Small intestine (tissue), 16 donors: Measurements from ENCODE around the gene GRK4. TPM values are rescaled to one million over a fixed set of nuclear protein-coding genes. Genes with fewer than 3 reads are reported as not detected.
A peak's percentile ranks its signal among the peaks of the same experiment; 100 is the strongest.
"Not testable (repeated sequence)": the region's sequence is repeated elsewhere in the genome, so short reads cannot be mapped to it uniquely, and the experiment has no call there.

Experiments used
- DNase-seq, 2 donors: peaks; one replicate each; pipeline versions ENCODE4 v3.0.0 to v3.0.0-alpha.2; 2013
- FAIRE-seq: peaks from 2 replicates; lab custom pipeline; 2012; peaks lifted over from hg19 to GRCh38; lab: Jason Lieb, UNC
- H3K27ac ChIP-seq, 3 donors: one replicate each; pipeline ENCODE4 v1.5.1; 2013; ENCODE audit warnings: low read length in 2 of 3, mild to moderate bottlenecking in 2 of 3, control low read depth in 1 of 3, inconsistent platforms in 1 of 3, low read depth in 1 of 3, moderate library complexity in 1 of 3
- H3K27me3 ChIP-seq, 3 donors: one replicate each; pipeline ENCODE4 v1.6.1; 2013; ENCODE audit warnings: low read length in 3 of 3, inconsistent platforms in 1 of 3; ENCODE audit not compliant: control insufficient read depth in 3 of 3, insufficient read depth in 3 of 3
- H3K36me3 ChIP-seq, 3 donors: one replicate each; pipeline ENCODE4 v1.6.1; 2013; ENCODE audit warnings: low read length in 3 of 3, inconsistent platforms in 1 of 3, low read depth in 1 of 3, mild to moderate bottlenecking in 1 of 3, moderate library complexity in 1 of 3; ENCODE audit not compliant: control insufficient read depth in 3 of 3, insufficient read depth in 2 of 3
- H3K4me1 ChIP-seq, 3 donors: one replicate each; pipeline ENCODE4 v1.6.1; 2013; ENCODE audit warnings: low read length in 2 of 3, inconsistent platforms in 1 of 3, low read depth in 1 of 3, mild to moderate bottlenecking in 1 of 3, moderate library complexity in 1 of 3; ENCODE audit not compliant: control insufficient read depth in 3 of 3, insufficient read depth in 2 of 3
- H3K4me3 ChIP-seq, 3 donors: one replicate each; pipeline ENCODE4 v1.5.1; 2013; ENCODE audit warnings: low read length in 3 of 3, control low read depth in 1 of 3, inconsistent platforms in 1 of 3, low read depth in 1 of 3, mild to moderate bottlenecking in 1 of 3, moderate library complexity in 1 of 3
- H3K9me3 ChIP-seq, 2 donors: one replicate each; pipeline ENCODE4 v1.6.1; 2013; ENCODE audit warnings: low read depth in 1 of 2, low read length in 1 of 2; ENCODE audit not compliant: control insufficient read depth in 2 of 2, insufficient read depth in 1 of 2
- WGBS, 3 donors: extraction: QIAGEN DNeasy Blood & Tissue Kit; methylation state at CpG; one replicate each; pipeline ENCODE4 v1.1.7; 2013; 5-methylcytosine and 5-hydroxymethylcytosine counted together
- long read RNA-seq, 10 donors: transcript quantifications; one replicate each; lab custom pipeline, GENCODE V29; 2026
- polyA plus RNA-seq, 4 donors: library from polyadenylated mRNA; stranded (reverse) in 3 of 4; unstranded in 1 of 4; fragments of 200-250 nt in 3 of 4; fragments of 120-200 nt in 1 of 4; gene quantifications; one replicate each; pipeline versions ENCODE4 v1.2.1 to v1.2.3, GENCODE V29; 2013
- donor health status: healthy with polysubstance abuse.
- donor health status: control.
- donor health status: control.
- donor health status: Bipolar disorder and iron deficiency.
- donor health status: healthy.

The GRK4 gene
- polyA plus RNA-seq = 1 to 10 TPM; 1.1 to 3.8 (median 2.3) TPM
- long read RNA-seq, donor 1 = 0 reads
- long read RNA-seq, donor 2 = 0 reads
- long read RNA-seq, donor 3 = 0 reads
- long read RNA-seq, donor 4 = 0 reads
- long read RNA-seq, donor 5, partial matches to known transcripts = 0 of 2 reads
- long read RNA-seq, donor 5, other reads (novel, unspliced or antisense) = 0 of 2 reads
- long read RNA-seq, donor 6 = 0 reads
- long read RNA-seq, donor 7 = 0 reads
- long read RNA-seq, donor 8 = 0 reads
- long read RNA-seq, donor 9 = 0 reads
- long read RNA-seq, donor 10 = 0 reads

- Histone ChIP-seq H3K4me1 (peaks cover 3 to 12% (median 8%) of the 10 kb centered on the region in 3 donors), H3K27me3 (no peaks in the 10 kb centered on the region), H3K4me3 (peak within 1 kb of the TSS; percentile 80 to 86 (median 84)), H3K27ac (peak within 1 kb of the TSS; percentile 63 to 92 (median 75)), H3K9me3 (no peaks in the 10 kb centered on the region), H3K36me3 (peaks cover 0 to 13% (median 0%) of the 10 kb centered on the region in 3 donors)
- DNase-seq = peak; percentile 98 to 99
- no peak for FAIRE-seq
- WGBS, 3 donors = 0% methylated on average over 78 to 105 of the region's 105 CpGs
Measured at GRCh38 chr4:2963175-2963965, at the start of gene GRK4, which contains the start of gene NOP14. Gene GRK4, plus strand, starts transcription at chr4:2963571. Its CDS starts 500 bp downstream, at chr4:2964071. Gene NOP14, minus strand, starts transcription at chr4:2963406. Its CDS starts 87 bp downstream, at chr4:2963319.

- Histone ChIP-seq H3K27ac (no peak overlapping the region), H3K4me1 (no peaks in the 10 kb centered on the region), H3K9me3 (no peaks in the 10 kb centered on the region), H3K36me3 (peaks cover 3 to 70% (median 7%) of the 10 kb centered on the region in 3 donors), H3K27me3 (no peaks in the 10 kb centered on the region), H3K4me3 (no peak overlapping the region)
- no peak for FAIRE-seq
- DNase-seq = no peak
- WGBS, 3 donors = 76 to 88% (median 81%) methylated on average over 16 of the region's 16 CpGs
Measured at GRCh38 chr4:2914256-2915126, 48.9 kb upstream of the GRK4 start.

DNA sequence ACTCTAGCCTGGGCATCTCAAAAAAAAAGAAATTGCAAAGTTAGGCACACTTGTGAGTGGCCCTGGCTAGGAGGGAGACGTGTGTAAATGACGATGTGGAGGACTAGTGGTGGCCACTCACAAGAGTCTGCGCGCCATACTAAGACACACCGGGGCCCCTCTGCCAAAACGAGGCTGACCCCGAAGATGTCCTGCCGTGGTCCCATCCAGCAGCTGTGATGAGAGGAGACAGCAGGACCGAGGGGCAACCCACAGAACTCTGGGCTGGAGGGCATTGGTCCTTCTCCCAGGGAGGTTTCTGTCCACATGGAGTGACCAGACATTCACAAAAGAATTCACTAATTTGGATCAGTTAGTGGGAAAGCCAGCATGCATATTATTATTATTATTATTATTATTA lies 47.6 kb upstream of the GRK4 start:
- H3K27me3 ChIP-seq = no peaks in the 10 kb centered on the region
- H3K4me3 ChIP-seq = no peak overlapping the region
- H3K4me1 ChIP-seq = no peaks in the 10 kb centered on the region
- H3K9me3 ChIP-seq = no peaks in the 10 kb centered on the region
- 88 to 92% (median 90%) methylated on average over 9 of the region's 9 CpGs for WGBS, 3 donors
- DNase-seq (no peak), FAIRE-seq (no peak)
- peaks cover 3 to 59% (median 7%) of the 10 kb centered on the region in 3 donors for H3K36me3 ChIP-seq
- no peak overlapping the region for H3K27ac ChIP-seq

GRCh38 chr4:2916696-2917095 lies 46.7 kb upstream of the GRK4 start:
- not testable (repeated sequence) for H3K4me1 ChIP-seq, H3K9me3 ChIP-seq, FAIRE-seq, H3K27ac ChIP-seq, H3K27me3 ChIP-seq, DNase-seq, H3K4me3 ChIP-seq
- 98 to 100% (median 99%) methylated on average over 2 of the region's 2 CpGs for WGBS, 3 donors
- H3K36me3 ChIP-seq = peaks cover 3 to 51% (median 7%) of the 10 kb centered on the region in 3 donors

GRCh38 chr4:2918300-2918699 lies 45.1 kb upstream of the GRK4 start:
- H3K27ac ChIP-seq, FAIRE-seq, H3K27me3 ChIP-seq, H3K4me1 ChIP-seq, DNase-seq, H3K4me3 ChIP-seq, H3K9me3 ChIP-seq: not testable (repeated sequence)
- peaks cover 5 to 47% (median 6%) of the 10 kb centered on the region in 3 donors for H3K36me3 ChIP-seq
- WGBS, 3 donors = 79 to 94% (median 82%) methylated on average over 2 of the region's 2 CpGs

DNA sequence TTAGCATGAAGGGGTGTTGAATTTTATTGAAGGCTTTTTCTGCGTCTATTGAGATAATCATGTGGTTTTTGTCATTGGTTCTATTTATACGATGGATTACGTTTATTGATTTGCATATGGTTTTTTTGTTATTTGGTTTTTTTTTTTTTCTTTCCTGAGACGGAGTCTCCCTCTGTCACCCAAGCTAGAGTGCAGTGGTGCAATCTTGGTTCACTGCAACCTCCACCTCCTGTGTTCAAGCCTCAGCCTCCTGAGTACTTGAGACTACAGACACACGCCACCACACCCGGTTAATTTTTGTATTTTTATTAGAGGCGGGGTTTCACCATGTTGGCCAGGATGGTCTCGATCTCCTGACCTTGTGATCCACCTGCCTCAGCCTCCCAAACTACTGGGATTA lies 44.7 kb upstream of the GRK4 start:
- DNase-seq = not testable (repeated sequence)
- peaks cover 3 to 47% (median 5%) of the 10 kb centered on the region in 3 donors for H3K36me3 ChIP-seq

DNA sequence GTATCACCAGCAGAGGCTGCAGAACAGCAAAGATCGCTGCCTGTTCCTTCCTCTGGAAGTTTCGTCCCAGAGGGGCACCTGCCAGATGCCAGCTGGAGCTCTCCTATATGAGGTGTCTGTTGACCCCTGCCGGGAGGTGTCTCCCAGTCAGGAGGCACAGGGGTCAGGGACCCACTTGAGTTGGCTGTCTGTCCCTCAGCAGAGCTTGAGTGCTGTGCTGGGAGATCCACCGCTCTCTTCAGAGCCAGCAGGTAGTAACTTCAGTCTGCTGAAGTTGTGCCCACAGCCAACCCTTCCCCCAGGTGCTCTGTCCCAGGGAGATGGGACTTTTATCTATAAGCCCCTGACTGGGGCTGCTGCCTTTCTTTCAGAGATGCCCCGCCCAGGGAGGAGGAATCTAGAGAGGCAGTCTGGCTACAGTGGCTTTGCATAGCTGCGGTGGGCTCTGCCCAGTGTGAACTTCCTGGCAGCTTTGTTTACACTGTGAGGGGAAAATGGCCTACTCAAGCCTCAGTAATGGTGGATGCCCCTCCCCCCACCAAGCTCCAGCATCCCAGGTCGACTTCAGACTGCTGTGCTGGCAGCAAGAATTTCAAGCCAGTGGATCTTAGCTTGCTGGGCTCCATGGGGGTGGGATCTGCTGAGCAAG lies 40.8 kb upstream of the GRK4 start:
- H3K4me3 ChIP-seq, H3K27ac ChIP-seq, DNase-seq, H3K27me3 ChIP-seq, FAIRE-seq, H3K9me3 ChIP-seq: not testable (repeated sequence)
- Histone ChIP-seq H3K36me3 (peaks cover 13 to 55% (median 26%) of the 10 kb centered on the region in 3 donors), H3K4me1 (peaks cover 0 to 19% (median 0%) of the 10 kb centered on the region in 3 donors)
- 54 to 76% (median 71%) methylated on average over 7 of the region's 7 CpGs for WGBS, 3 donors

More for the DNA sequence above, 44.7 kb upstream of the GRK4 start:
- 91 to 93% (median 93%) methylated on average over 8 of the region's 8 CpGs for WGBS, 3 donors
- not testable (repeated sequence) for H3K4me3 ChIP-seq, H3K9me3 ChIP-seq, FAIRE-seq, H3K4me1 ChIP-seq, H3K27me3 ChIP-seq, H3K27ac ChIP-seq
